ENCODE measurements around the gene LCT.

- TF ChIP-seq EZH2 (IDR thresholded peaks at IDR 0.05; ENCODE audit: low read length, unreplicated experiment) (no peak), EZH2phosphoT487 (IDR thresholded peaks at IDR 0.05; ENCODE audit: borderline replicate concordance, low read length) (no peak)
- TF ChIP-seq, protein P1, sequence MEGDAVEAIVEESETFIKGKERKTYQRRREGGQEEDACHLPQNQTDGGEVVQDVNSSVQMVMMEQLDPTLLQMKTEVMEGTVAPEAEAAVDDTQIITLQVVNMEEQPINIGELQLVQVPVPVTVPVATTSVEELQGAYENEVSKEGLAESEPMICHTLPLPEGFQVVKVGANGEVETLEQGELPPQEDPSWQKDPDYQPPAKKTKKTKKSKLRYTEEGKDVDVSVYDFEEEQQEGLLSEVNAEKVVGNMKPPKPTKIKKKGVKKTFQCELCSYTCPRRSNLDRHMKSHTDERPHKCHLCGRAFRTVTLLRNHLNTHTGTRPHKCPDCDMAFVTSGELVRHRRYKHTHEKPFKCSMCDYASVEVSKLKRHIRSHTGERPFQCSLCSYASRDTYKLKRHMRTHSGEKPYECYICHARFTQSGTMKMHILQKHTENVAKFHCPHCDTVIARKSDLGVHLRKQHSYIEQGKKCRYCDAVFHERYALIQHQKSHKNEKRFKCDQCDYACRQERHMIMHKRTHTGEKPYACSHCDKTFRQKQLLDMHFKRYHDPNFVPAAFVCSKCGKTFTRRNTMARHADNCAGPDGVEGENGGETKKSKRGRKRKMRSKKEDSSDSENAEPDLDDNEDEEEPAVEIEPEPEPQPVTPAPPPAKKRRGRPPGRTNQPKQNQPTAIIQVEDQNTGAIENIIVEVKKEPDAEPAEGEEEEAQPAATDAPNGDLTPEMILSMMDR (conservative IDR thresholded peaks at IDR 0.05; ENCODE audit: low read depth, low read length) = peak; percentile 63
Observed at GRCh38 chr2:135741395-135742324, 95.3 kb downstream of the LCT start, which contains the start of gene UBXN4.
